GM12878 (cell line): Measurements from ENCODE around the gene PTGIS. TPM values are rescaled to one million over a fixed set of nuclear protein-coding genes. Genes with fewer than 3 reads are reported as not detected.

Experiments
- ATAC-seq: fragments of 200-7000 bp; cut with Tn5 transposase; 3 replicates; pipeline ENCODE4 v1.9.1; 2020; ENCODE audit warnings: mild to moderate bottlenecking, moderate library complexity
- BruUV-seq: library from RNA; stranded (reverse); fragments of 400-500 nt; replicated peaks from 2 replicates; lab custom pipeline; 2021; lab: Mats Ljungman, UMichigan
- CTCF ChIA-PET: fragments of 300-600 bp; sonication (Branson Sonifier 250); formaldehyde crosslinking; extraction: SDS; loops from one replicate; lab custom pipeline; 2021; ENCODE audit warnings: inconsistent platforms; lab: Yijun Ruan, JAX
- POLR2A ChIA-PET: fragments of 350-600 bp; formaldehyde crosslinking; extraction: SDS; loops from one replicate; lab custom pipeline; 2021; ENCODE audit warnings: inconsistent platforms; lab: Charles Lee
- RAD21 ChIA-PET: fragments of 300-600 bp; sonication (Branson Sonifier 250); formaldehyde crosslinking; loops from one replicate; lab custom pipeline; 2023; ENCODE audit warnings: antibody characterized with exemption; ENCODE audit not compliant: unreplicated experiment; lab: Charles Lee
- SMC1A ChIA-PET: fragments of 300-600 bp; sonication (Branson Sonifier 250); formaldehyde crosslinking; loops from one replicate; lab custom pipeline; 2023; ENCODE audit not compliant: unreplicated experiment, uncharacterized antibody; lab: Charles Lee
- DNase-seq: peaks from one replicate; pipeline ENCODE4 v3.0.0-alpha.2; 2011; ENCODE audit warnings: low read depth, low spot score
- FAIRE-seq: peaks from 3 replicates; lab custom pipeline; 2011; peaks lifted over from hg19 to GRCh38; lab: Jason Lieb, UNC
- H2AFZ ChIP-seq: 2 replicates; pipeline ENCODE4 v1.6.0; 2011; ENCODE audit warnings: low read depth, low read length, control low read depth; ENCODE audit not compliant: control insufficient read depth
- H3K27ac ChIP-seq: 2 replicates; pipeline ENCODE4 v1.5.1; 2011; ENCODE audit warnings: control low read depth; ENCODE audit not compliant: control insufficient read depth, insufficient read depth
- H3K27me3 ChIP-seq, 2 experiments: replicated peaks in 1 of 2; 2 replicates each; pipeline versions ENCODE4 v1.6.0 to v1.6.1; 2011; ENCODE audit warnings: low read length in 1 of 2; ENCODE audit not compliant: control insufficient read depth in 2 of 2, insufficient read depth in 2 of 2
- H3K36me3 ChIP-seq, 2 experiments: 2 replicates each; pipeline ENCODE4 v1.5.1; 2011; ENCODE audit warnings: low read length in 1 of 2; ENCODE audit not compliant: control insufficient read depth in 2 of 2, insufficient read depth in 2 of 2
- H3K4me1 ChIP-seq: 2 replicates; pipeline ENCODE4 v1.6.1; 2011; ENCODE audit warnings: mild to moderate bottlenecking, low read length, moderate library complexity, mixed read lengths; ENCODE audit not compliant: control insufficient read depth, insufficient read depth
- H3K4me2 ChIP-seq: 2 replicates; pipeline ENCODE4 v1.6.0; 2011; ENCODE audit warnings: control low read depth; ENCODE audit not compliant: control insufficient read depth, insufficient read depth
- H3K4me3 ChIP-seq: fragments of 200-600 bp; sonication (generic); 2 replicates; pipeline ENCODE4 v1.5.1; 2016
- H3K79me2 ChIP-seq: 2 replicates; pipeline ENCODE4 v1.6.0; 2011; ENCODE audit warnings: low read length; ENCODE audit not compliant: control insufficient read depth, insufficient read depth
- H3K9ac ChIP-seq: 2 replicates; pipeline ENCODE4 v1.8.0; 2011; ENCODE audit warnings: low read length, control low read depth, mixed read lengths; ENCODE audit not compliant: control insufficient read depth, insufficient read depth
- H3K9me3 ChIP-seq: replicated peaks from 3 replicates; pipeline ENCODE4 v1.5.1; 2011; ENCODE audit warnings: mild to moderate bottlenecking, low read length; ENCODE audit not compliant: control insufficient read depth, insufficient read depth
- H4K20me1 ChIP-seq: 2 replicates; pipeline ENCODE4 v1.6.0; 2011; ENCODE audit not compliant: control insufficient read depth, insufficient read depth
- EED ChIP-seq: sonication (generic); IDR thresholded peaks from 2 replicates; pipeline ENCODE4 v1.6.1; 2016; ENCODE audit warnings: antibody characterized with exemption, low read depth
- RB1 ChIP-seq: fragments of 450-650 bp; formaldehyde crosslinking; IDR thresholded peaks from 2 replicates; pipeline ENCODE4 v1.6.1; 2017; ENCODE audit warnings: mild to moderate bottlenecking, borderline replicate concordance
- ZNF622 ChIP-seq: fragments of 450-650 bp; IDR thresholded peaks from 2 replicates; pipeline ENCODE4 v1.6.1; 2017; ENCODE audit warnings: mild to moderate bottlenecking, inconsistent platforms
- WGBS: methylation state at CpG from one replicate; pipeline ENCODE4 v1.1.6; 2016; ENCODE audit warnings: low lambda C conversion rate; ENCODE audit not compliant: insufficient replicate concordance, insufficient coverage; ENCODE audit errors: missing lambda C conversion rate; 5-methylcytosine and 5-hydroxymethylcytosine counted together
- in situ Hi-C: fragments of 300-500 bp; cut with MboI; formaldehyde crosslinking; loops from 9 replicates; pipeline ENCODE4 v1.14.3; 2018; ENCODE audit warnings: mixed read lengths
- intact Hi-C: fragments of 100-400 bp; cut with micrococcal nuclease; formaldehyde crosslinking; loops from one replicate; pipeline ENCODE4 v1.14.2; 2022; ENCODE audit not compliant: unreplicated experiment
- polyA plus RNA-seq, 11 experiments: library from polyadenylated mRNA; depleted of rRNA in 4 of 11; unstranded in 6 of 11; stranded (reverse) in 5 of 11; fragments of >200 nt; fragmentation: Nextera tagmentation in 4 of 11; fragmentation: Illumina TruSeq in 1 of 11; extraction: Ambion mirVana in 4 of 11; extraction: Trizol in 1 of 11; gene quantifications; 1 replicate in 1 of 11; 2 replicates in 10 of 11; pipeline versions ENCODE4 v1.2.1 to v1.2.3, GENCODE V29; 2011 to 2016; ENCODE audit warnings: inconsistent platforms in 2 of 11, missing spikeins in 2 of 11, low read depth in 1 of 11
- total RNA-seq, 4 experiments: library from RNA; depleted of rRNA in 3 of 4; stranded (reverse); fragments of >200 nt in 3 of 4; fragmentation: Illumina TruSeq in 1 of 4; extraction: Trizol in 1 of 4; gene quantifications; 2 replicates each; pipeline versions ENCODE4 v1.2.1 to v1.2.3, GENCODE V29; 2013 to 2021

The PTGIS gene
- total and polyA plus RNA-seq, 10 of the 15 experiments (the other 5 are each of a cell fraction or from before 2014, with no cell fraction given): 0.10 TPM; not detected in 9

- TF ChIP-seq ZNF622: no peak
- no peak for TF ChIP-seq EED
Observed at GRCh38 chr20:49614338-49615050, 46.6 kb upstream of the PTGIS start (continued).

- Histone ChIP-seq H3K4me1 (peaks cover 11% of the 10 kb centered on the region), H3K27me3 (no peaks in the 10 kb centered on the region), H3K27ac (no peak overlapping the region), H4K20me1 (no peaks in the 10 kb centered on the region), H3K36me3 (no peaks in the 10 kb centered on the region), H3K9ac (no peak overlapping the region), H3K4me2 (no peak overlapping the region), H3K9me3 (no peaks in the 10 kb centered on the region), H3K79me2 (no peaks in the 10 kb centered on the region), H2AFZ (no peak overlapping the region), H3K4me3 (no peak overlapping the region)
- ChIA-PET RAD21 (interaction anchor here (0.7 to 6.3 kb wide), 12 partner anchors 8 to 326 kb away, joined by 3 to 110 read pairs (median 4); no protein-coding TSS in a partner anchor), CTCF (interaction anchor here (0.6 to 8.0 kb wide), 31 partner anchors 8 to 475 kb away, joined by 3 to 226 read pairs (median 4); no protein-coding TSS in a partner anchor), POLR2A (no interaction called here), SMC1A (interaction anchor here (0.7 to 6.2 kb wide), 18 partner anchors 18 to 304 kb away, joined by 3 to 44 read pairs (median 4); no protein-coding TSS in a partner anchor)
- TF ChIP-seq RB1: no peak
- FAIRE-seq (no peak), DNase-seq (no peak), ATAC-seq (no peak)
- intact Hi-C loops: loop anchor here (5.0 kb wide), 1 partner anchor 210 kb away; no protein-coding TSS in a partner anchor
- 97% methylated on average over 6 of the region's 6 CpGs for WGBS
- no TSS peak for BruUV-seq
- in situ Hi-C loops: loop anchor here (5.0 kb wide), 2 partner anchors 235 to 315 kb away; no protein-coding TSS in a partner anchor
Observed at GRCh38 chr20:49612127-49612738, 44.3 kb upstream of the PTGIS start.
